HEK293 (cell line): ENCODE results near the gene SECISBP2L.

Experiments
- CTCF ChIA-PET: fragments of 350-600 bp; formaldehyde crosslinking; extraction: SDS; loops from one replicate; lab custom pipeline; 2021; ENCODE audit warnings: antibody characterized with exemption; lab: Yijun Ruan, JAX
- POLR2A ChIA-PET: fragments of 300-600 bp; formaldehyde crosslinking; extraction: SDS; loops from one replicate; lab custom pipeline; 2020; ENCODE audit warnings: antibody characterized with exemption, inconsistent platforms; lab: Yijun Ruan, JAX
- H3K27ac ChIP-seq: fragments of 200-500 bp; sonication (Bioruptor generic); 2 replicates; pipeline ENCODE4 v1.5.1; 2014; ENCODE audit warnings: low read depth, low read length, control low read depth, inconsistent platforms; ENCODE audit errors: extremely low read depth
- H3K36me3 ChIP-seq, 2 experiments: fragments of 200-500 bp in 1 of 2; sonication (Bioruptor generic) in 1 of 2; 1 replicate in 1 of 2; 2 replicates in 1 of 2; pipeline ENCODE4 v1.5.1; 2014 to 2017; ENCODE audit warnings: inconsistent platforms in 2 of 2, low read length in 2 of 2; ENCODE audit not compliant: control insufficient read depth in 2 of 2, insufficient read depth in 1 of 2
- H3K4me1 ChIP-seq: fragments of 200-500 bp; sonication (Bioruptor generic); 2 replicates; pipeline ENCODE4 v1.5.1; 2014; ENCODE audit warnings: mild to moderate bottlenecking, low read length, inconsistent platforms; ENCODE audit not compliant: control insufficient read depth, insufficient read depth
- H3K4me3 ChIP-seq: 2 replicates; pipeline ENCODE4 v1.5.1; 2011; ENCODE audit warnings: low read depth, mild to moderate bottlenecking, control low read depth, low read length, moderate library complexity
- H3K9me3 ChIP-seq: fragments of 200-500 bp; sonication (Bioruptor generic); 2 replicates; pipeline ENCODE4 v1.5.1; 2014; ENCODE audit warnings: low read depth, low read length, inconsistent platforms; ENCODE audit not compliant: control insufficient read depth, insufficient read depth
- ATF2 ChIP-seq: fragments of 450-650 bp; formaldehyde crosslinking; IDR thresholded peaks from 2 replicates; pipeline ENCODE4 v1.5.1; 2016; ENCODE audit warnings: missing biosample characterization, missing genetic modification characterization, low read depth
- GLI4 ChIP-seq: fragments of 450-650 bp; formaldehyde crosslinking; IDR thresholded peaks from 2 replicates; pipeline ENCODE4 v1.5.1; 2016; ENCODE audit warnings: missing biosample characterization, missing genetic modification characterization
- PRDM1 ChIP-seq: fragments of 450-650 bp; formaldehyde crosslinking; IDR thresholded peaks from 2 replicates; pipeline ENCODE4; 2016; ENCODE audit warnings: missing biosample characterization, missing genetic modification characterization
- SP7 ChIP-seq: fragments of 450-650 bp; formaldehyde crosslinking; IDR thresholded peaks from 2 replicates; pipeline ENCODE4 v1.5.1; 2016; ENCODE audit warnings: missing biosample characterization, missing genetic modification characterization
- YY1 ChIP-seq: fragments of 450-650 bp; formaldehyde crosslinking; IDR thresholded peaks from 2 replicates; pipeline ENCODE4 v1.5.1; 2018; ENCODE audit warnings: missing biosample characterization, missing genetic modification characterization
- ZBTB44 ChIP-seq: fragments of 450-650 bp; IDR thresholded peaks from 2 replicates; pipeline ENCODE4 v1.5.1; 2018; ENCODE audit warnings: missing biosample characterization, mild to moderate bottlenecking, missing genetic modification characterization
- ZBTB8A ChIP-seq: fragments of 450-650 bp; formaldehyde crosslinking; IDR thresholded peaks from 2 replicates; pipeline ENCODE4 v1.5.1; 2016; ENCODE audit warnings: missing biosample characterization, missing genetic modification characterization
- ZNF26 ChIP-seq: fragments of 450-650 bp; formaldehyde crosslinking; IDR thresholded peaks from 2 replicates; pipeline ENCODE4 v1.5.1; 2016; ENCODE audit warnings: missing biosample characterization, missing genetic modification characterization
- ZNF280D ChIP-seq: fragments of 450-650 bp; formaldehyde crosslinking; IDR thresholded peaks from 2 replicates; pipeline ENCODE4 v1.5.1; 2016; ENCODE audit warnings: missing biosample characterization, missing genetic modification characterization
- ZNF426 ChIP-seq: fragments of 450-650 bp; formaldehyde crosslinking; IDR thresholded peaks from 2 replicates; pipeline ENCODE4 v1.5.1; 2017; ENCODE audit warnings: missing biosample characterization, missing genetic modification characterization, mild to moderate bottlenecking, inconsistent platforms, moderate library complexity
- ZNF501 ChIP-seq: fragments of 450-650 bp; formaldehyde crosslinking; IDR thresholded peaks from 2 replicates; pipeline ENCODE4 v1.5.1; 2016; ENCODE audit warnings: missing biosample characterization, missing genetic modification characterization
- ZNF514 ChIP-seq: fragments of 450-650 bp; formaldehyde crosslinking; IDR thresholded peaks from 2 replicates; pipeline ENCODE4 v1.5.1; 2016; ENCODE audit warnings: missing biosample characterization, missing genetic modification characterization
- ZNF548 ChIP-seq: fragments of 450-650 bp; formaldehyde crosslinking; IDR thresholded peaks from 2 replicates; pipeline ENCODE4 v1.5.1; 2016; ENCODE audit warnings: missing biosample characterization, missing genetic modification characterization
- ZNF777 ChIP-seq: fragments of 450-650 bp; formaldehyde crosslinking; IDR thresholded peaks from 2 replicates; pipeline ENCODE4 v1.5.1; 2017; ENCODE audit warnings: missing biosample characterization, missing genetic modification characterization, borderline replicate concordance
- ZNF830 ChIP-seq: fragments of 450-650 bp; IDR thresholded peaks from 2 replicates; pipeline ENCODE4 v1.5.0; 2018; ENCODE audit warnings: missing biosample characterization, missing genetic modification characterization, low read depth, mild to moderate bottlenecking, moderate library complexity
- ZNF837 ChIP-seq: fragments of 450-650 bp; formaldehyde crosslinking; IDR thresholded peaks from 2 replicates; pipeline ENCODE4 v1.5.1; 2016; ENCODE audit warnings: missing biosample characterization, missing genetic modification characterization
- ZSCAN16 ChIP-seq: fragments of 450-650 bp; formaldehyde crosslinking; IDR thresholded peaks from 2 replicates; pipeline ENCODE4 v1.5.1; 2016; ENCODE audit warnings: missing biosample characterization, missing genetic modification characterization
- ZSCAN18 ChIP-seq: fragments of 450-650 bp; formaldehyde crosslinking; IDR thresholded peaks from 2 replicates; pipeline ENCODE4 v1.5.1; 2016; ENCODE audit warnings: missing biosample characterization, missing genetic modification characterization

SECISBP2L gene

GRCh38 chr15:48964898-48965297 is 81.3 kb downstream of the SECISBP2L start:
- no peaks in the 10 kb centered on the region for H3K36me3 ChIP-seq
- no peak overlapping the region for H3K27ac ChIP-seq
- no peak overlapping the region for H3K4me3 ChIP-seq
- TF ChIP-seq ZSCAN18 (tag by site-specific recombination) = no peak
- TF ChIP-seq ZNF548 (tag by site-specific recombination) = no peak
- TF ChIP-seq ZNF26 = no peak
- TF ChIP-seq GLI4 (tag by site-specific recombination) = no peak
- TF ChIP-seq SP7 (tag by site-specific recombination) = no peak
- peak; percentile 55; the same call in 1 of the 2 replicates for TF ChIP-seq PRDM1 (tag by site-specific recombination)
- peak; percentile 63 for TF ChIP-seq ATF2 (tag by site-specific recombination)
- TF ChIP-seq ZNF280D (tag by site-specific recombination) = no peak
- no peak for TF ChIP-seq ZNF514
- TF ChIP-seq ZBTB8A = no peak
- TF ChIP-seq ZSCAN16 (tag by site-specific recombination) = no peak
- TF ChIP-seq ZNF830 = no peak
- TF ChIP-seq YY1 (tag by site-specific recombination) = no peak
- no peak for TF ChIP-seq ZNF426 (tag by site-specific recombination)
- TF ChIP-seq ZNF777 = no peak
- no peak for TF ChIP-seq ZNF501
- TF ChIP-seq ZNF837 (tag by site-specific recombination) = no peak
- TF ChIP-seq ZBTB44 (tag by site-specific recombination) = no peak
- TF ChIP-seq, all 188 proteins: peak for 2
- ChIA-PET POLR2A (interaction anchor here (1.7 to 2.1 kb wide), 2 partner anchors 10 to 87 kb away, joined by 9 to 13 read pairs; partner anchors contain the start of gene EID1), CTCF (interaction anchor here (0.6 to 4.6 kb wide), 5 partner anchors 10 to 103 kb away, joined by 3 to 34 read pairs (median 5); partner anchors contain the start of gene EID1)
- Histone ChIP-seq H3K4me1 (no peaks in the 10 kb centered on the region), H3K9me3 (no peaks in the 10 kb centered on the region)
